Activated CD4-positive, alpha-beta T cell treated with anti-CD3 and anti-CD28 coated beads, Interleukin-2, amount 50 U/mL, for 1 hour (primary cell): Measurements from ENCODE around the gene ZMYM4.
"Not testable (repeated sequence)": the region's sequence is repeated elsewhere in the genome, so short reads cannot be mapped to it uniquely, and the experiment has no call there.

Source experiments
- DNase-seq: peaks from one replicate; pipeline ENCODE4 v3.0.0-alpha.2; 2020

The ZMYM4 gene

GRCh38 chr1:35461966-35462651 lies 193.6 kb downstream of the ZMYM4 start:
- no peak for DNase-seq

GRCh38 chr1:35463232-35463631 lies 194.7 kb downstream of the ZMYM4 start:
- no peak for DNase-seq

- DNase-seq, result not testable (repeated sequence)
Measured at GRCh38 chr1:35463749-35464148, 195.2 kb downstream of the ZMYM4 start.

GRCh38 chr1:35466120-35466519 lies 197.6 kb downstream of the ZMYM4 start:
- no peak for DNase-seq

GRCh38 chr1:35470977-35471613 lies 202.6 kb downstream of the ZMYM4 start:
- DNase-seq, result no peak
